ENCODE data around the gene ACTR2.
"Not testable (repeated sequence)": the region's sequence is repeated elsewhere in the genome, so short reads cannot be mapped to it uniquely, and the experiment has no call there.

The ACTR2 gene

GRCh38 chr2:65227456-65228262 is at the start of gene ACTR2:
ACTR2 (plus strand) TSS chr2:65227831; CDS start chr2:65227910, 79 bp downstream.
- H3K36me3 Mint-ChIP-seq (ENCODE audit: low read depth): peaks cover 54% of the 10 kb centered on the region
- H3K4me3 Mint-ChIP-seq: peak within 1 kb of the TSS; percentile 99
- H3K27ac Mint-ChIP-seq: peak within 1 kb of the TSS; percentile 99
- peaks cover 43% of the 10 kb centered on the region for H3K4me1 Mint-ChIP-seq (ENCODE audit: low read depth)
- H3K27me3 Mint-ChIP-seq: no peaks in the 10 kb centered on the region
- H3K9me3 Mint-ChIP-seq: no peaks in the 10 kb centered on the region
- DNase-seq: peak; percentile 95

DNA sequence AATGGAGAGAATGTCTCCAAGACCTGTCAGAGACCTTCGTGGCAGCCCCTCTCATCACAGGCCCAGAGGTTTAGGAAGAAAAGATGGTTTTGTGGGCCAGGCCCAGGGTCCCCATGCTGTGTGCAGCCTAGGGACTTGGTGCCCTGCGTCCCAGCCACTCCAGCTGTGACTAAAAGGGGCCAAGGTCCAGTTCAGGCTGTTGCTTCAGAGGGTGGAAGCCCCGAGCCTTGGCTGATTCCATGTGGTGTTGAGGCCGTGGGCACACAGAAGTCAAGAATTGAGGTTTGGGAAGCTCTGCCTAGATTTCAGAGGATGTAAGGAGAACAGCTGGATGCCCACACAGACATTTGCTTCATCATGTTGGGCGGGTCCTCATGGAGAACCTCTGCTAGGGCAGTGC is 45.1 kb upstream of the ACTR2 start:
- Mint-ChIP-seq H3K27me3 (no peaks in the 10 kb centered on the region), H3K9me3 (no peaks in the 10 kb centered on the region), H3K36me3 (ENCODE audit: low read depth) (no peaks in the 10 kb centered on the region), H3K27ac (no peak overlapping the region), H3K4me3 (no peak overlapping the region), H3K4me1 (ENCODE audit: low read depth) (peaks cover 5% of the 10 kb centered on the region)
- no peak for DNase-seq

- not testable (repeated sequence) for DNase-seq; H3K27me3 Mint-ChIP-seq; H3K27ac Mint-ChIP-seq; H3K4me1 Mint-ChIP-seq (ENCODE audit: low read depth); H3K36me3 Mint-ChIP-seq (ENCODE audit: low read depth); H3K9me3 Mint-ChIP-seq; H3K4me3 Mint-ChIP-seq
Observed at GRCh38 chr2:65183406-65183805, 44.2 kb upstream of the ACTR2 start.

DNA sequence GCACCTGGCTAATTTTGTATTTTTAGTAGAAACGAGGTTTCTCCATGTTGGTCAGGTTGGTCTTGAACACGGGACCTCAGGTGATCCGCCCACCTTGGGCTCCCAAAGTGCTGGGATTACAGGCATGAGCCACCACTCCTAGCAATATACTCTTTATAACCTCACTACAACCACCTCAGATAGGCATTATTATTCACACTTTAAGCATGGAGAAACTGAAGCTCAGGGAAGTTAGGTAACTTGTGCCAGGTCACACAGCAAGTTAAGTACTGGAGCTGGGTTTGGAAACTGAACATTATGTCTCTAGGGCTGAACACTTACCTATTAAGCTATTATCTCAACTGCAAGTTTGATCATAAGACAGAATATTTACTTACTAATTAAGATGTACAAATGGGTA is 42.6 kb upstream of the ACTR2 start:
- Mint-ChIP-seq H3K27ac (no peak overlapping the region), H3K4me1 (ENCODE audit: low read depth) (peaks cover 6% of the 10 kb centered on the region), H3K4me3 (no peak overlapping the region), H3K27me3 (peaks cover 8% of the 10 kb centered on the region), H3K36me3 (ENCODE audit: low read depth) (no peaks in the 10 kb centered on the region), H3K9me3 (no peaks in the 10 kb centered on the region)
- DNase-seq: no peak

- Mint-ChIP-seq H3K27me3 (peaks cover 8% of the 10 kb centered on the region), H3K9me3 (no peaks in the 10 kb centered on the region), H3K4me3 (no peak overlapping the region), H3K4me1 (ENCODE audit: low read depth) (peaks cover 6% of the 10 kb centered on the region), H3K36me3 (ENCODE audit: low read depth) (no peaks in the 10 kb centered on the region), H3K27ac (no peak overlapping the region)
- no peak for DNase-seq
Observed at GRCh38 chr2:65186093-65186868, 41.4 kb upstream of the ACTR2 start.

DNA sequence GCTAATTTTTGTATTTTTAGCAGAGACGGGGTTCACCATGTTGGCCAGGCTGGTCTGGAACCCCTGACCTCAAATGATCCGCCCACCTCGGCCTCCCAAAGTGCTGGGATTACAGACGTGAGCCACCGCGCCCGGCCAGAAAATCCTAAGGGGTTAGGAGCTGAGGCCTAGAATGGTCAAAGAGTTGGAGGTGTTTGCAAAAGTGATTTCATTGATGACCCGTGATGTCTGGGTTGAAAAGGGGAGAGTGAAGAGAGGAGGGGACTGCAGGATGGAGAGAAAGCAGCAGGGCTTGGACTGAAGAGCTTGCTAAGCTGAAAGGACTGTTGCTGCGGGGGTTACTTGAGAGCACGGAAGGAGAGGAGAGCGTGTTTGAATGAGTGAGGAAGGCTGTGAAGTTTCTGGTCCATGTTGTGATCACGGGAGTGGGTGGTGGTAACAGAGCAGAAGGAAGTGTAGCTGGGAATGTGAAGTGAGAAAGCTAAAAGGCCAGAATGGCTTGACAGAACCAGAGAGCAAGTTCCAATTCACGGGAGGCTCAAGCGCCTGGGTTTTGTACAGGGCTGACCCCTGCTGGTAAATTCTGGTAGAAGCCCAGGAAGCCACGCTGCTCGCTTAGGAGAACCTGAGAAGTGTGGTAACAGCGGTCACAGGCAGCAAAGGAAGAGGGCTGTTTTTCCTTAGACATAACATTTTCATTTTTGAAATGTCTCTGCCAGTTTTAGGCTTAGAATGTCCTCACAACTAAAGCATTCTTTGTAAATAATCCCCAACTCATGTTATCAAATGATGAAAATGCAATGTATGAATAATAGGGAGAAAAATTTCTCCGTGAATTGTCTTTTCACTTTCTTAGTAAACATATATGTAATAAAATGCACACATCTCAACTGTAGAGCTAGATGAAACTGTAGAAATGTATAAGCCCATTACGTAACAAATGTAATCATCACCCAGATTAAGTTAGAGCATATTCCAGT is 40.5 kb upstream of the ACTR2 start:
- Mint-ChIP-seq H3K4me3 (no peak overlapping the region), H3K36me3 (ENCODE audit: low read depth) (no peaks in the 10 kb centered on the region), H3K4me1 (ENCODE audit: low read depth) (peaks cover 6% of the 10 kb centered on the region), H3K27me3 (peaks cover 8% of the 10 kb centered on the region), H3K27ac (no peak overlapping the region), H3K9me3 (no peaks in the 10 kb centered on the region)
- peak; percentile 72 for DNase-seq

DNA sequence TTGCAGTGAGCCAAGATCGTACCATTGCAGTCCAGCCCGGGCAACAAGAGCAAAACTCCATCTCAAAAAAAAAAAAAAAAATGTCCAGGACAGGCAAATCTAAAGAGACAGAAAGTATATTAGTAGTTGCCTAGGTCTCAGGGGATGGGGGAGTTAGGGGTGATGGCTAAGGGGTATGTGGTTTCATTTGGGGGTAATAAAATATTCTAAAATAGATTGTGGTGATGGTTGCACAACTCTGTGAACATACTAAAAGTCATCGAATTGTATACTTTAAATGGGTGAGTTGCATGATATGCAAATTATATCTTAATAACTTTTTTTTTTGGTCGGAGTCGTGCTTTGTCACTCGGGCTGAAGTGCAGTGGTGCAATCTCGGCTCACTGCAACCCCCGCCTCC is 34.2 kb upstream of the ACTR2 start:
- Mint-ChIP-seq H3K4me3 (no peak overlapping the region), H3K4me1 (ENCODE audit: low read depth) (no peaks in the 10 kb centered on the region), H3K9me3 (no peaks in the 10 kb centered on the region), H3K27ac (no peak overlapping the region), H3K27me3 (peaks cover 8% of the 10 kb centered on the region), H3K36me3 (ENCODE audit: low read depth) (no peaks in the 10 kb centered on the region)
- no peak for DNase-seq

DNA sequence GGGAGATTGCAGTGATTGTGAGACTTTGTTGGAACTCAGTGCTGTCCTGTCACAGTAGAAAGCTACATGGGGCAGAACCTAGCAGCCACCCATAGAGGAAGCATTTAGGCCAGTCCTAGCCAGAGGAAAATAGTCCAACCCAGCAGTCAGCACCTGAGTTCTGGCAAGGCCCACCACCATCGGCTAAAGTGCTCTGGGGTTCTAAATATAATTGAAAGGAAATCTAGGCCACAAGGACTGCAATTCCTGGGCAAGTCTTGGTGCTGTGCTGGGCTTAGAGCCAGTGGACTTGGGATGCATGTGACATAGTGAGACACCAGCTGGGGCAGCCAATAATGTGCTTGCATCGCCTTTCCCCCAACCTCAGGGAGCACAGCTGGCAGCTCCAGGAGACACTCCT is 28.9 kb upstream of the ACTR2 start:
- DNase-seq: no peak
- Mint-ChIP-seq H3K4me3 (no peak overlapping the region), H3K27me3 (no peaks in the 10 kb centered on the region), H3K9me3 (no peaks in the 10 kb centered on the region), H3K4me1 (ENCODE audit: low read depth) (no peaks in the 10 kb centered on the region), H3K27ac (no peak overlapping the region), H3K36me3 (ENCODE audit: low read depth) (no peaks in the 10 kb centered on the region)

GRCh38 chr2:65199166-65199565 is 28.5 kb upstream of the ACTR2 start:
- no peak for DNase-seq
- H3K27me3 Mint-ChIP-seq: no peaks in the 10 kb centered on the region
- H3K4me1 Mint-ChIP-seq (ENCODE audit: low read depth): no peaks in the 10 kb centered on the region
- H3K27ac Mint-ChIP-seq: no peak overlapping the region
- H3K4me3 Mint-ChIP-seq: no peak overlapping the region
- H3K9me3 Mint-ChIP-seq: no peaks in the 10 kb centered on the region
- no peaks in the 10 kb centered on the region for H3K36me3 Mint-ChIP-seq (ENCODE audit: low read depth)

GRCh38 chr2:65199891-65200290 is 27.7 kb upstream of the ACTR2 start:
- Mint-ChIP-seq H3K27ac (no peak overlapping the region), H3K4me3 (no peak overlapping the region), H3K4me1 (ENCODE audit: low read depth) (no peaks in the 10 kb centered on the region), H3K36me3 (ENCODE audit: low read depth) (no peaks in the 10 kb centered on the region), H3K9me3 (no peaks in the 10 kb centered on the region), H3K27me3 (no peaks in the 10 kb centered on the region)
- DNase-seq: no peak

DNA sequence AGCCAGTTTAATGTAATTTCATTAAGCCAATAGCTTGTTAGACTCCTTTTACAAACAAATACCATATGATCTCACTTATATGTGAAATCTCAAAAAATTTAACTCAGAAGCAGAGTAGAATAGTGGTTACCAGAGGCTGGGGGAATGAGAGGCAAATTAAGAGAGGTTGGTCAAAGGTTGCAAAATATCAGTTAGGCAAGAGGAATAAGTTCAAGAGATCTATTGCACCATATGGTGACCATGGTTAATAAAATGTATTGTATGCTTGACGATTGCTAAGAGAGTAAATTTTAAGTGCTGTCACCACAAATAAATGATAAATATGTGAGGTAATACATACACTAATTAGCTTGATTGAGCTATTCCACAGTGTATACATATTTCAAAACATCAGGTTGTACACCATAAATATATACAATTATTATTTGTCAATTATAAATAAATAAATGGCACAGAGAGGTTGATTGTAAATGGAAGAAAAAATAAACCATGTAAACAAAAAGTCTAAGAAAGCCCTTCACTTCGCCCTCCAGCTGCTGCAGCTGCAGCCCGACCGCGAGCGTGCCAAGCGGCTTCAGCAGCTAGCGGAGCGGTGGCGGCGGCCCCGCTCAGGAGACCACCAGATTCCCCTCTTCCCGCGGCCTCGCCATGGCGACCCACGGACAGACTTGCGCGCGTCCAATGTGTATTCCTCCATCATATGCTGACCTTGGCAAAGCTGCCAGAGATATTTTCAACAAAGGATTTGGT is 23.0 kb upstream of the ACTR2 start:
- Mint-ChIP-seq H3K27ac (no peak overlapping the region), H3K4me1 (ENCODE audit: low read depth) (no peaks in the 10 kb centered on the region), H3K9me3 (no peaks in the 10 kb centered on the region), H3K36me3 (ENCODE audit: low read depth) (peaks cover 3% of the 10 kb centered on the region), H3K27me3 (no peaks in the 10 kb centered on the region), H3K4me3 (no peak overlapping the region)
- DNase-seq: no peak

DNA sequence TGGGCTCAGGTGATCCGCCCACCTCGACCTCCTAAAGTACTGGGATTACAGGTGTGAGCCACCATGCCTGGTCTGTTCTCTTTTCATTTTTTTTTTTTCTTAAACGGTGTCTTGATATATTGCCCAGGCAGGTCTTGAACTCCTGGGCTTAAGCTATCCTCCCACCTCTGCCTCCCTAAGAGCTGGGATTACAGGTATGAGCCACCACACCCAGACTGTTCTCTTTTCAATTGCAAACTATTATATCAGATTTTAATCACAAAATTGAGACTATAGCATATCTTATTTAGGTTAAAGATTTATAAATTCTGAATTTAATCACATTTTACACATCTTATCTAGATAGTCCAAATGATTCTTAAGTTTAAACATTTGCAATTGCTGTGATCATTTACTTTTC is 15.5 kb upstream of the ACTR2 start:
- Mint-ChIP-seq H3K27me3 (no peaks in the 10 kb centered on the region), H3K36me3 (ENCODE audit: low read depth) (no peaks in the 10 kb centered on the region), H3K9me3 (no peaks in the 10 kb centered on the region), H3K27ac (no peak overlapping the region), H3K4me3 (no peak overlapping the region), H3K4me1 (ENCODE audit: low read depth) (no peaks in the 10 kb centered on the region)
- no peak for DNase-seq

- no peak for DNase-seq
- Mint-ChIP-seq H3K27ac (no peak overlapping the region), H3K36me3 (ENCODE audit: low read depth) (no peaks in the 10 kb centered on the region), H3K4me3 (no peak overlapping the region), H3K27me3 (no peaks in the 10 kb centered on the region), H3K9me3 (no peaks in the 10 kb centered on the region), H3K4me1 (ENCODE audit: low read depth) (no peaks in the 10 kb centered on the region)
Observed at GRCh38 chr2:65212619-65213018, 15.0 kb upstream of the ACTR2 start.

GRCh38 chr2:65213035-65213434 is 14.6 kb upstream of the ACTR2 start:
- no peak overlapping the region for H3K27ac Mint-ChIP-seq
- DNase-seq: no peak
- H3K36me3 Mint-ChIP-seq (ENCODE audit: low read depth): peaks cover 3% of the 10 kb centered on the region
- no peaks in the 10 kb centered on the region for H3K9me3 Mint-ChIP-seq
- no peaks in the 10 kb centered on the region for H3K27me3 Mint-ChIP-seq
- no peak overlapping the region for H3K4me3 Mint-ChIP-seq
- H3K4me1 Mint-ChIP-seq (ENCODE audit: low read depth): no peaks in the 10 kb centered on the region
